HepG2 (cell line): ENCODE data around the gene PIP5KL1. TPM values are rescaled to one million over a fixed set of nuclear protein-coding genes. Genes with fewer than 3 reads are reported as not detected.

Experiments
- ATF1 ChIP-seq: IDR thresholded peaks from 2 replicates; pipeline ENCODE4 v1.6.1; 2016; ENCODE audit warnings: mild to moderate bottlenecking, control low read depth
- ETV5 ChIP-seq: IDR thresholded peaks from 2 replicates; pipeline ENCODE4 v1.6.1; 2018; ENCODE audit warnings: missing biosample characterization, missing genetic modification reagents, inconsistent platforms, borderline replicate concordance
- HMG20B ChIP-seq: conservative IDR thresholded peaks from 2 replicates; pipeline ENCODE4 v1.6.1; 2016; ENCODE audit warnings: missing genetic modification reagents, missing compliant biosample characterization
- ISX ChIP-seq: sonication (generic); formaldehyde crosslinking; conservative IDR thresholded peaks from 2 replicates; pipeline ENCODE4 v1.5.0; 2020; ENCODE audit warnings: missing genetic modification reagents
- MXI1 ChIP-seq: IDR thresholded peaks from 3 replicates; pipeline ENCODE4 v1.6.1; 2012; ENCODE audit warnings: low read depth, low read length, inconsistent platforms, borderline replicate concordance
- REXO4 ChIP-seq: sonication (generic); formaldehyde crosslinking; IDR thresholded peaks from 2 replicates; pipeline ENCODE4 v1.8.0; 2022; ENCODE audit warnings: missing genetic modification reagents, mild to moderate bottlenecking, borderline replicate concordance
- SMARCE1 ChIP-seq: fragments of 450-650 bp; IDR thresholded peaks from 2 replicates; pipeline ENCODE4 v1.6.1; 2017; ENCODE audit warnings: borderline replicate concordance
- SSRP1 ChIP-seq: IDR thresholded peaks from 2 replicates; pipeline ENCODE4 v1.6.1; 2016; ENCODE audit warnings: control low read depth
- TP53 ChIP-seq: sonication (generic); formaldehyde crosslinking; conservative IDR thresholded peaks from 2 replicates; pipeline ENCODE4 v1.4.0; 2020; ENCODE audit warnings: missing genetic modification reagents
- ZFP36L1 ChIP-seq: sonication (generic); formaldehyde crosslinking; IDR thresholded peaks from 2 replicates; pipeline ENCODE4 v1.8.0; 2022; ENCODE audit warnings: mild to moderate bottlenecking, missing genetic modification reagents, moderate library complexity
- ZFP36L2 ChIP-seq: sonication (generic); formaldehyde crosslinking; IDR thresholded peaks from 2 replicates; pipeline ENCODE4 v1.4.0; 2020; ENCODE audit warnings: missing genetic modification reagents
- ZNF17 ChIP-seq: sonication (generic); formaldehyde crosslinking; IDR thresholded peaks from 2 replicates; pipeline ENCODE4 v1.5.0; 2020; ENCODE audit warnings: mild to moderate bottlenecking, missing genetic modification reagents
- ZNF232 ChIP-seq: sonication (generic); formaldehyde crosslinking; IDR thresholded peaks from 2 replicates; pipeline ENCODE4 v1.4.0; 2020; ENCODE audit warnings: missing genetic modification reagents, borderline replicate concordance
- ZNF501 ChIP-seq: sonication (generic); formaldehyde crosslinking; IDR thresholded peaks from 2 replicates; pipeline ENCODE4 v1.5.1; 2020; ENCODE audit warnings: mild to moderate bottlenecking, moderate library complexity, missing genetic modification reagents
- ZNF569 ChIP-seq: sonication (generic); formaldehyde crosslinking; IDR thresholded peaks from 2 replicates; pipeline ENCODE4 v1.5.0; 2020; ENCODE audit warnings: mild to moderate bottlenecking, missing genetic modification reagents, moderate library complexity, borderline replicate concordance
- ZNF577 ChIP-seq: sonication (generic); formaldehyde crosslinking; IDR thresholded peaks from 2 replicates; pipeline ENCODE4 v1.4.0; 2020; ENCODE audit warnings: mild to moderate bottlenecking, low read depth, missing genetic modification reagents, borderline replicate concordance
- ZNF7 ChIP-seq: IDR thresholded peaks from 2 replicates; pipeline ENCODE4 v1.6.1; 2016; ENCODE audit warnings: missing biosample characterization, missing genetic modification reagents
- ZNF775 ChIP-seq: sonication (generic); formaldehyde crosslinking; IDR thresholded peaks from 2 replicates; pipeline ENCODE4 v1.4.0; 2020; ENCODE audit warnings: missing genetic modification reagents, mild to moderate bottlenecking, moderate library complexity, borderline replicate concordance
- ZSCAN12 ChIP-seq: sonication (generic); formaldehyde crosslinking; IDR thresholded peaks from 2 replicates; pipeline ENCODE4 v1.9.0; 2021; ENCODE audit warnings: mild to moderate bottlenecking, missing genetic modification reagents
- polyA plus RNA-seq, 8 experiments: library from polyadenylated mRNA; depleted of rRNA in 3 of 8; stranded (reverse) in 7 of 8; unstranded in 1 of 8; fragments of >200 nt; fragmentation: Illumina TruSeq in 4 of 8; extraction: Trizol in 4 of 8; gene quantifications; 2 replicates each; pipeline versions ENCODE4 v1.2.1 to v1.2.3, GENCODE V29; 2011 to 2016; ENCODE audit warnings: low read depth in 4 of 8, missing spikeins in 1 of 8, mixed read lengths in 1 of 8; ENCODE audit not compliant: insufficient read depth in 1 of 8
- total RNA-seq, 5 experiments: library from RNA; depleted of rRNA; stranded (reverse); fragments of >200 nt; fragmentation: Illumina TruSeq; extraction: Trizol; gene quantifications; 2 replicates each; pipeline ENCODE4 v1.2.3, GENCODE V29; 2016; ENCODE audit warnings: low read depth in 1 of 5
- TF ChIP-seq, protein P1 (sequence below): sonication (generic); formaldehyde crosslinking; IDR thresholded peaks from 2 replicates; pipeline ENCODE4 v1.4.0; 2020; ENCODE audit warnings: missing genetic modification reagents
- TF ChIP-seq, protein P2 (sequence below): sonication (generic); formaldehyde crosslinking; IDR thresholded peaks from 2 replicates; pipeline ENCODE4 v1.8.0; 2022; ENCODE audit warnings: low read depth, missing genetic modification reagents
- TF ChIP-seq, protein P3 (sequence below), 2 experiments: sonication (generic) in 1 of 2; formaldehyde crosslinking in 1 of 2; IDR thresholded peaks; 2 replicates each; pipeline versions ENCODE4 v1.6.1 to v1.9.0; 2014 to 2022; ENCODE audit warnings: antibody characterized with exemption in 1 of 2, borderline replicate concordance in 1 of 2, inconsistent platforms in 1 of 2, low read depth in 1 of 2, missing genetic modification reagents in 1 of 2

PIP5KL1 gene
- total and polyA plus RNA-seq, 2 of the 13 experiments (the other 11 are each of a cell fraction or from before 2014, with no cell fraction given), result 0.20 to 0.49 TPM

DNA sequence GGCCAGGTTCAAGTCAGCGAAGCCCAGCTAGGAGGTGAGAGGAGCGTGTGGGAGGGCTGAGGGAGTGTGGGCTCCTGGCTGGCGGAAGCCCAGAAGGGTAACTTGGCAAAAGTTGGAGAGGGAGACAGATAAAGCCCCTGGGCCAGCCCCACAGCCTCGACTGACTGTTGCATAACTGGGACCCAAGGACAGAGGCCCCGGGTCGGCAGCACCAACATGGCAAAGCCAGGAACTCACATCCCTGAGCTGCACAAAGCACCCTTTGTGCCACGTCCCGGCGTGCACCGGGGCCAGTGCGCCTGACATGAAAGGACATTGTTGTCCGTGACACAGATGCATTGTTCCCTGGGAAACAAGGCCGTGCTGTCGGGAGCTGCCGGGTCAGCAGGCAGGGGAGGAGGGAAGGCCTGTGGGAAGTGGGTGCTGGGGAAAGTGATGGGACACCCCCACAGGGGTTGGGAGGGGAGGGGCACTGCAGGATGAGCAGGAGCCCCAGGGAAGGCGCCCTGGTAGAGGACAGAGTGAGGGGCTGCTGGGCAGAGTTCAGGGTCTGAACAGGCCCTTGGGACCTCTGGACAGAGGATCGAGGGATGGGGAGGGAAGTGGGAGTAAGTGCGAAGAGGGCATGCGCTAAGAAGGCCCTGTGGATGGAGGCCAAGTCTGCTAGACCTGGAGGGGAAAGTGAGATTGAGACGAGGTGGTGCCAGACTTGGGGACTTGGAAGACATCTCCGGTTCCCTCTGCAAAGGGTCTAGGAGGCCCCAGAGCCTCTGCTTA is 20.1 kb upstream of the PIP5KL1 start (continued):
- TF ChIP-seq ZNF7 (no peak), ZNF775 (CRISPR knock-in tag) (peak; percentile 58; the same call in 1 of the 2 replicates), REXO4 (CRISPR knock-in tag) (no peak), ZSCAN12 (CRISPR knock-in tag) (no peak), ETV5 (CRISPR knock-in tag) (peak; percentile 70; the same call in 1 of the 2 replicates), SSRP1 (CRISPR knock-in tag) (no peak; the same call in 1 of the 2 replicates), ZNF232 (CRISPR knock-in tag) (peak; percentile 58; the same call in 1 of the 2 replicates), MXI1 (peak; percentile 81; the same call in 1 of the 3 replicates), ATF1 (no peak; the same call in 1 of the 2 replicates), SMARCE1 (no peak), ZFP36L2 (CRISPR knock-in tag) (no peak), TP53 (CRISPR knock-in tag) (no peak; the same call in 1 of the 2 replicates), ISX (no peak), ZNF577 (CRISPR knock-in tag) (no peak), ZNF569 (CRISPR knock-in tag) (no peak), ZNF501 (no peak; the same call in none of the 2 replicates), HMG20B (CRISPR knock-in tag) (no peak; the same call in none of the 2 replicates), ZFP36L1 (CRISPR knock-in tag) (peak; percentile 43; the same call in 1 of the 2 replicates), ZNF17 (no peak)
- TF ChIP-seq, protein P1, sequence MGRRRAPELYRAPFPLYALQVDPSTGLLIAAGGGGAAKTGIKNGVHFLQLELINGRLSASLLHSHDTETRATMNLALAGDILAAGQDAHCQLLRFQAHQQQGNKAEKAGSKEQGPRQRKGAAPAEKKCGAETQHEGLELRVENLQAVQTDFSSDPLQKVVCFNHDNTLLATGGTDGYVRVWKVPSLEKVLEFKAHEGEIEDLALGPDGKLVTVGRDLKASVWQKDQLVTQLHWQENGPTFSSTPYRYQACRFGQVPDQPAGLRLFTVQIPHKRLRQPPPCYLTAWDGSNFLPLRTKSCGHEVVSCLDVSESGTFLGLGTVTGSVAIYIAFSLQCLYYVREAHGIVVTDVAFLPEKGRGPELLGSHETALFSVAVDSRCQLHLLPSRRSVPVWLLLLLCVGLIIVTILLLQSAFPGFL, result no peak
- TF ChIP-seq, protein P2, sequence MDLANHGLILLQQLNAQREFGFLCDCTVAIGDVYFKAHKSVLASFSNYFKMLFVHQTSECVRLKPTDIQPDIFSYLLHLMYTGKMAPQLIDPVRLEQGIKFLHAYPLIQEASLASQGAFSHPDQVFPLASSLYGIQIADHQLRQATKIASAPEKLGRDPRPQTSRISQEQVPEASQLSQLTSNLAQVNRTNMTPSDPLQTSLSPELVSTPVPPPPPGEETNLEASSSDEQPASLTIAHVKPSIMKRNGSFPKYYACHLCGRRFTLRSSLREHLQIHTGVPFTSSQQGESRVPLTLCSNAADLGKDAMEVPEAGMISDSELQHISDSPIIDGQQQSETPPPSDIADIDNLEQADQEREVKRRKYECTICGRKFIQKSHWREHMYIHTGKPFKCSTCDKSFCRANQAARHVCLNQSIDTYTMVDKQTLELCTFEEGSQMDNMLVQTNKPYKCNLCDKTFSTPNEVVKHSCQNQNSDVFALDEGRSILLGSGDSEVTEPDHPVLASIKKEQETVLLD (CRISPR knock-in tag), result no peak
- TF ChIP-seq, protein P3, sequence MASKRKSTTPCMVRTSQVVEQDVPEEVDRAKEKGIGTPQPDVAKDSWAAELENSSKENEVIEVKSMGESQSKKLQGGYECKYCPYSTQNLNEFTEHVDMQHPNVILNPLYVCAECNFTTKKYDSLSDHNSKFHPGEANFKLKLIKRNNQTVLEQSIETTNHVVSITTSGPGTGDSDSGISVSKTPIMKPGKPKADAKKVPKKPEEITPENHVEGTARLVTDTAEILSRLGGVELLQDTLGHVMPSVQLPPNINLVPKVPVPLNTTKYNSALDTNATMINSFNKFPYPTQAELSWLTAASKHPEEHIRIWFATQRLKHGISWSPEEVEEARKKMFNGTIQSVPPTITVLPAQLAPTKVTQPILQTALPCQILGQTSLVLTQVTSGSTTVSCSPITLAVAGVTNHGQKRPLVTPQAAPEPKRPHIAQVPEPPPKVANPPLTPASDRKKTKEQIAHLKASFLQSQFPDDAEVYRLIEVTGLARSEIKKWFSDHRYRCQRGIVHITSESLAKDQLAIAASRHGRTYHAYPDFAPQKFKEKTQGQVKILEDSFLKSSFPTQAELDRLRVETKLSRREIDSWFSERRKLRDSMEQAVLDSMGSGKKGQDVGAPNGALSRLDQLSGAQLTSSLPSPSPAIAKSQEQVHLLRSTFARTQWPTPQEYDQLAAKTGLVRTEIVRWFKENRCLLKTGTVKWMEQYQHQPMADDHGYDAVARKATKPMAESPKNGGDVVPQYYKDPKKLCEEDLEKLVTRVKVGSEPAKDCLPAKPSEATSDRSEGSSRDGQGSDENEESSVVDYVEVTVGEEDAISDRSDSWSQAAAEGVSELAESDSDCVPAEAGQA (IDR thresholded peaks at IDR 0.05; ENCODE audit: low read depth), result peak; percentile 46; the same call in 1 of the 2 replicates
- TF ChIP-seq, protein P3 (CRISPR knock-in tag; IDR thresholded peaks at IDR 0.05; ENCODE audit: borderline replicate concordance), result no peak
